ENCODE measurements around the gene DUSP2.
"Not testable (repeated sequence)": the region's sequence is repeated elsewhere in the genome, so short reads cannot be mapped to it uniquely, and the experiment has no call there.

The DUSP2 gene

DNA sequence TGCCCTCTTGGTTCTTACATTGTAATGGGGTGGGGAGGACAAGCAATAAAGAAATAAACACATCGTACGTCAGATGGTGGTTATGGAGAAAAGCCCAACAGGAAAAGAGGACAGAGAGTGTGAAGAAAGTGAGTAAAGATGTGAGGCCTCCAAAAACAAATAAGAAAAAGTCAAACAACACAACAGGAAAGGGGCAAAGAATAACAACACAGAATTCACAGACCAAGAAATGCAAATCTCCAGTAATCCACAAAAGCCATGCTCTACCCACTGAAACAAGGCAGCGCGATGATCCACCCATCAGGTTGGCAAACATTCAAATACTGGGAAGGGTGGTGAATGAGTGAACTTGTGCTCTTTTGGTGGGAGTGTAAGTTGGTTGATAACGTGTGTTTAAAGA, 16.7 kb upstream of the DUSP2 start:
- no peak for DNase-seq (ENCODE audit: low spot score)

DNA sequence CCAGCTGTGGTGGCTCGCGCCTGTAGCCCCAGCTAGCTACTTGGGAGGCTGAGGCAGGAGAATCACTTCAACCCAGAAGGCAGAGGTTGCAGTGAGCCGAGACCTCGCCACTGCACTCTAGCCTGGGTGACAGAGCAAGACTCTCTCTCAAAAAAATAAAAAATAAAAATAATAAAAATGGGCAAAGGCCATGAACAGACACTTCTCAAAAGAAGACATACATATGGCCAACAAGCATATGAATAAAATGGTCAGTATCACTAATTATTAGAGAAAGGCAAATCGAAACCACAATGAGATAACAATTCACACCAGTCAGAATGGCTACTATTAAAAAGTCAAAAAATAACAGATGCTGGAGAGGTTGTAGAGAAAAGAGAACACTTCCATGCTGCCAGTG, 15.1 kb upstream of the DUSP2 start:
- DNase-seq (ENCODE audit: low spot score): not testable (repeated sequence)

DNA sequence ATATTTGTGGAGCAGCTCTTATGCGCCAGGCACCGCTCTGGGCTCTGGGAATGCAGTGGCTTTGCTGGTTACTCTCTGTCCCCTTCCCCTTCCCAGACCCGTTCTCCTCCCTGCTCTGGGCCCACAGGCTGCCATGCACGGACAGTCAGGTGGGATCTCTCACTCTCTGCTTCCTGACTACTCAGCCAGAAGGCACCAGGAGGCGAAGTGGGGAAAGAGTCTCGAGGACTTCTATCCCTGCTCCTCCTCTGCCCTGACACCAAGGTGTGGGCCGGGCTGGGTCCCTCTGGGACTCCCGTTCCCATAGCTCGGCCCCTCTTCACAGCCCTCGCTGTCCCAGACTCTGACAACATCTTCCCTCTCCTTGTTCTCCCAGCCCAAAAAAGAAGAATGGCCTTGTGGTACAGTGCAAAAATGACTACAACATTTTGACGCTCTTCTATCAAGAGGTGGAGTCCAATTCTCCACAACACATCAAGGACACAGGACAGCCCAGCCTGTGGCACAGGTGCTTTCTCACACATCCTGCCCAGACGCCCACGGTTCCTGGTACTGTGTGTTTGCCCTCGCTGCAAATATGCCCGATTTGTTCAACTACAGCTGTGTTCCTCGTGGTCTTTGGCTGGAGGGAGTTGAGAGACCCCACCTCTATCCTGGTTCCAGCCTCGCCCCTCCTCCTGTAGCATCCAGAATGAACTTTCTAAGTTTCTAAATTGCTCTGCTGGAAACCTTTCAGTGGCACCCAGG, 14.0 kb upstream of the DUSP2 start:
- no peak for DNase-seq (ENCODE audit: low spot score)

DNA sequence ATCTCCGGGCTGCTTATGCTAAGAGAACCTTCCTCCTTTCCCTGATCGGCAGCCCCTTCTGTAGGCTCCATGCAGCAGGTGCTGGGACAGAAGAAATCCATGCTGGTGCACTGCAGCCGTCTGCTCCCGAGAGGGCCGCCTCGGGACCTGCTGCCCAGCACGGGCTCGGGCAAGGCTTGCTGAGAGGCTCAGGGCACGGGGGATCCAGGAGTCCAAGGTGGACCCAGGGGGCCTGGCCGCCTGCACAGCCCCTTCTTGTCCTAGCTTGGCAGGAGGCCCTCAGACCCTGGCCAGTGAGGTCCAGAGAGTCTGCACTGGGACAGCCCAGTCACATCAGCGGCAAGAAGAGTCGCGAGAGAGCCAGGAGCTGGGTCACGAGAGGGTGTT, 13.3 kb upstream of the DUSP2 start:
- no peak for DNase-seq (ENCODE audit: low spot score)

DNA sequence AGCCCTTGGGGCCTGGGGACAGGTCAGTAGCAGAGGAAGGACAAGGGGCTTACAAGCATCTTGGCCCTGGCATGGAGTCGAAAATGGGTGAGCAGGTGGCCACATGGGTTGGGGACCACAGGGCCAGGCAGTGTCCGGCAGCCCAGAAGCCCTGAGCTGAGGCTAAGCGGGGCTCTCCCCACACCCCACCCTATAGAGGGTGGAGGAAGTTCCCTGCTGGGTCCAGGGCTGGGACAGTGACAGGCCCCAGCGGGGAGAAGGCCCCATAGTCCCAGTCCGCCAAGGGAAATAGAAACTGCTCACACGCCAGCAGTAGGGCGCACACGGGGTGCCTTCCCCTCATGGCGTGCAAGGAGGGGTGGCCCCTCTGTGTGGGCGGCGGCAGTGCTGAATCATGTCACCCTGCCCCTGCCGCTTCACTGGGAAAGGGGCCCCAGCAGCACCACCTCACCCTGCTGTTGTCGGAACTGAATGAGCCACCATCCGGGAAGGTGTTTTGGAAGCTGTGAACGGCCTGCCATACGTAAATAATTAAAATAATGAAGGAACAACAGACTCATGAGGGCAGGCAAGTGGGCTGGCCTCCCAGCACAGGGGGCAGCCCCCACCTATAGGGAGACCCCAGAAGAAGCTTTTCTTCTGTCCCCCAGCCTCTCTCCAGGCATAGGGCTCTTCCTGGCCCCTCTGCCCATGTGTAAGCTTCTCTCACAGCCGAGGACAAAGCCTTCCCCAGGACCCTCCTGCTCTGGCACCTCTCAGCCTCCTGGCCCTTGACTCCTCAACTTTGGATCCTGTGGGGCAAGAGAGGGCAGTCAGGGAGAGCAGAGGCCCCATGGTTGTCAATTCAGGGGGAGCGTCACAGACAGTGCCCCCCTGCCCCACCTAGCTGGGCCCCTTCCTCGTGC, 12.7 kb upstream of the DUSP2 start:
- peak; percentile 46 for DNase-seq (ENCODE audit: low spot score)

DNA sequence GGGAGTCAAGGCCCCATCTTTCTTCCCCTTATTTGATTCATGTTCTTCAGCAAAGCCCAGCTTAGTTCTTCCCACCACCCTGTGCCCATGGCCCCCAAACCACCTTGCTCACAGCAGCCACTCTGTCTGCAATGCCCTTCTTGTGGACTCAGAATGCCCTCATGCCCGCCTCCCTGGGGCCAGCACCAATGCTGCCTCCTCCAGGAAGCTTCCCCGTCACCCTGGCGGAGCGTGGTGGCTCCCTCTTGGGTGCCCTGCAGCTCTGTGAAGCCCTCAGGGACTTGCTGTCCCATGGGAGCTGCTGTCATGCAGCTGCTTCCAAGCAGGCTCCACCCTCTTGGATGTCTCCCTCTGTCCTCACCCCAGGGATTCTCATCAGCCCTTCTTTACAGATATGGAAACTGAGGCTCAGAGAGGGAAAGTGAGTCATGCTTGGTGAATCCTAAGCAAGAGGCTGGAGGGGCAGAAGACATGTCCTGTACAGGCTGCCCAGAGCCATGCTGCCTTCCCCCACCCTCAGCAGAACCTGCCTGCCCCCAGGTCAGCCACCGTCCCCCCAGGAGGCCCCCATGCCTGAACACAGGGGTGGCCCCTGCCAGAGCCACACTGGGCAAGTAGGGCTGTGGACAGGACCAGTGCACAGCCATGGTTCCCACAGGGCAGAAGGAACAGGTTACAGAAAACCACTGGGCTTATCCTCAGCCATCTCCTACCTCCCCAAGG, 11.8 kb upstream of the DUSP2 start:
- DNase-seq (ENCODE audit: low spot score): no peak

DNA sequence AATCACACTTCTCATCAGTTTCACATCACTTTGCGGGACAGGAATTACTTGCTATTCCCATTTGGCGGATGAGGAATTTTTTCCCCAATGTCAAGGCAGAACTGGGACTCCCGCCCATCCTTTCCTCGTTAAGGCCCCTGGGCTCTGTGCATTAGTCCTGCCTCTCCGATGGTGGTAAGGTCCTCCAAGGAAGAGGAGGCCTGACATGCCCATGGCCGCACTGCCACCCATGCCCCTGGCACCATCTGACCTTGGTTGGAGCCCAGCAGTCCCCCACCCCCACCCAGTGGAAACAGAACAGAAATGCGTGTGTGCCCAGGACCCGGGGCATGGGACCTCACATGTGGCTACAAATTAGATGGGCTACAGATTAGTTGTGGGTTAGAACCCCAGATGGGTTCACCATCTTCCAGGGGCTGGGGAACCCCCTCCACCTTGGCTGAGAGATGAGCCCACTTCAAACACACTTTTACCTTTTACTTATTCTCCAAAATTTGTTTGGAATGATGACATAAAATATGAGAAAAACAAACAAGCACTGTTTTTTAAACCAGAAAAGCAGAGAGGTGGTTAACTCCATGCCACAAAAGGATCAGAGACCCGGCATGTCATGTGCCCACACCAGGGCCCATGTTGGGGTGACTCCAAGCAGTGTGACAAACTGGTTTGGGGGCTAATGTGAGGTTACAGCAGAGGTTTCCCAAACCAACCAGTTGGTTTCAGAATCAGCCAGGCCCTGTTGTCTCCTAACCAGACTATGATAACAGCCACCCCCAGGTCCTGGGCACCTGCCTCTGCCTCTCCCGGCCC, 11.0 kb upstream of the DUSP2 start:
- DNase-seq (ENCODE audit: low spot score): no peak

DNA sequence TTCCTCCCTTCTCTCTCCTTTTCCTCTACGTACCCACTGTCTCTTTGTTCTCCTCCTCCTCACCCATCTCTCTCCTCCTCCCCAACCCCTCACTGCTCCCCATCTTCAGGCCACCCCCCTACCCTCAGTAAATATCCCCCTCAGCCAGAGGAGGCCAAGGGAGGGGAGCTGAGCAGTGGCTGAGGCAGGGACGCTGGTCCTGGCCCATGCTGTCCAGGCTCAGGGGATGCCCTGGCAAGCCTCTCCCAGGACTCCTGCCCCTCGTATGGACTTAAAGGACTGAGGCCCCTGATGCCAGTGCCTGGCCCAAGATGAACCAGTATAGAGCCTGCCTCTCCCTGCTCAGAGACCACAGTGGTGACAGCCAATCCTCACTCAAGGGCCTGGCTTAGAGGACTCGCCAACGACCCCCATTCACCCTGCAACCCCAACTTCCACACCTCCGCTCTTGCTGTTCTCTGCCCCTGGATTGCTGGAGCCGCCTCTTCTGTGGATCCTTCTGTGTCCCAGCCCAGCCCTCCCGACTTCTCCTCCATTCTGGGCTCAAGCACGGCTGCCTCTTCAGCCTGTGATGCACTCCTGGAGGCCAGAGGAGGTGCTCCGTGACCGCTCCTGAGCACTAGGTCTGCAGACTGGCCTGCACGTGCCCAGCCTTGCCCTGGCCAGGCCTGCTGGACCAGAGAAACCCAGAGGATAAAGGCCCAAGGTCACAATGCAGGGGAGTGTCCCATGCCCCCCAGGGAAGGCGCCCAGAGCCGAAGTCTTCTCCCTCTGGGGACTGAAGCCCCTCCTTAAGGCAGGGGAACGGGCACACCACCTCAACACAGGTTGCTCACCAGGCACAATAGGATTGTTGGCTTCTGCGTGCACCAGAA, 9.5 kb upstream of the DUSP2 start:
- DNase-seq (ENCODE audit: low spot score): no peak

DNA sequence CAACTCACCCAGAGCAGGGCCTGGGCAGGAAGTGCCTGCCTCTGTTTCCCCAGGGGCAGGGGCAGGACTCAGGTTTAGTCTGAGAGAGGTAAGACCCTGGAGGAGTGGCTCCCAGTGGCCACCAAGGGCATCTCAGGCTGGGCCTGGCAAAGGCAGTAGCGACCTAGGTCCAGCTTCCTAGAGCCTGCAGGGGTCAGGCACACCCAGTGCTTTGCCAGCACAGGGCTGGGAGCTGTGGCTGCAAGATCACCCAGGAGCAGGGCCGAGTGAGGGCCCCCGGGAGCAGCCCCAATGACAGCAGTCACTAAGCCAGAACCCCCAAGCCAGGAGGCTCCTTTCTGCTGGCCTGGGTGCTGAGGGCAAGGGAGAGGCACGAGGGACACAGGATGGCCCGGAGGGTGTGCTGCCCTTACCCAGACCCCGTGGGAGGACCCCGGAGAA, 8.8 kb upstream of the DUSP2 start:
- peak; percentile 32 for DNase-seq (ENCODE audit: low spot score)

DNA sequence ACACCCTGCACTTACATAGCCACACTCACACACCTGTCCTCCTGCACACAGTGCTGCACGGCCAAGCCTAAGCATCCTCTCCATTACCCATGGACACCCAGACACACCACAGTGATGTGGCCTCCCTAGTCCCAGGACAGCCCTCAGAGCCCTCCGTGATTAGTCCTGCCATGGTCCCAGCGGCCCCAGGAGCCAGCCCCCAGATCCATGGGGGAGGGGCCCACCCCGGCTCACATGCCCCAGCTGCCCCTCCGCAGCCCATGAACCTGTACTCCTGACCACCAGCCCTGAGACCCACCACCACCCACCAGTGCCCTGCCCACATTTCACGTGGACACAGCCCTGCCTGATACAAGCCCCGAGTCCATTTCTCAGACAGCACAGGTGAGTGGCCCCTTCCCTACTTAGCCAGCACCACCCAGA, 8.1 kb upstream of the DUSP2 start:
- no peak for DNase-seq (ENCODE audit: low spot score)

DNA sequence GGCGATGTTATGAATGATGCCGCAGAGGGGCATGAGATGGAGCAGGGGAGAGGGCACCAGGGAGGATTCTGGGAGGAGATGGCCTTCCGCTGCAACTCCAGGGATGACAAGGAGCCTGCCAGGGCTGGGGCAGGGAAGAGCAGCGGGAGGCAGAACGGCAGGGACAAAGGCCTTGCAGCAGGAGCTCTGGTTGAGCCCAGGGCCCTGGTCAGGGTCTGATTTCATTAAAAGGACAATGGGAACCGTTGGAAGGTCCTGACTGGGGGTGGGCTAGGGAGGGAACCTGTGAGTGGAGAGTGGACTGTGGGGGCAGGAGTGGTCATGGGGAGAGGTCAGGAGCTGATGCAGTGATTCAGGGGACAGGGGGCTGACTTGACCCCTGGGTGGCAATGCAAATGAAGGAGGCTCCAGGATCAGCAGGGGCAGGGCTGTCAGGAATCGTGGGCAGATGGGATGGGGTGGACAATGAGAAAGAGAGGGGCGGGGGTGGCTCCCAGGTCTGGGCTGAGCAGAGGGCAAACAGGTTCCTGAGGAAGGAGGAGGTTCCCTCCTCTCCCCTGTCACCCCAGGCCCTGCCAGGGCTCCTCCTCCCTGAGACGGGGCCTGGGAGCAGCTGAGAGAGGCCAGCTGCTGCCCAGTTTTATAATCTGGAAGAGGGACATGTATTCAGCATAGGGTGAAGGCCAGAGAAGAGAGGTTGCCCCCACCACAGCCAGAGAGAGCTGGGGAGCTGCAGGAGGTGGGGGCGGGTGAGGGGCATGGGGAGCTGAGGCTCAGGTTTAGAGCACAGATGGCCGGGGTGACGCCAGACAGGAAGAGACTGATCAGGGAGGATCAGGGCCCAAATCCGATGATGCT, 7.3 kb upstream of the DUSP2 start:
- DNase-seq (ENCODE audit: low spot score): no peak

DNA sequence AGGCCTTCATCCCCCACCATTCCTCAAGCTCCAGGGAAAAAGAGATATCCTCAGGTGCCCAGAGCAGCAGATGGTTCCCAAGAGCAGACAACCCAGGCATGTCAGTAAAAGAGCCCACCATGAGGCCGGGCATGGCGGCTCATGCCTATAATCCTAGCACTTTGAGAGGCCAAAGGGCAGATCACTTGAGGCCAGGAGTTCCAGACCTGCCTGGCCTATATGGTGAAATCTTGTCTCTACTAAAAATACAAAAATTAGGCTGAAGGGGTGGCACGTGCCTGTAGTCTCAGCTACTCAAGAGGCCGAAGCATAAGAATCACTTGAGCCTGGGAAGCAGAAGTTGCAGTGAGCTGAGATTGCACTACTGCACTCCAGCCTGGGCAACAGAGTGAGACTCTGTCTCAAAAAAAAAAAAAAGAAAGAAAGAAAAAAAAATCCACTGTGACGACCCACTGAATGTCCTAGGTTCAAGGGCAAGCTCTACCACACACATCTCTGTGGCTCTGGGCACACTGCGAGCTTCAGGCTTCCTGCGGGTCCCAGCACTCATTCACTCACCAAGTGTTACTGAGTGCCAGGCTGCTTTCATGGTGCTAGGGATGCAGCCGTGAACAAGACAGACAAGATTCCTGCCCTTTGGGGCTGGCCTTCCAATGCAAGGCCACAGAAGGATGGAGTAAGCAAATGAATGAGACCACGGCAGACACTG, 6.5 kb upstream of the DUSP2 start:
- DNase-seq (ENCODE audit: low spot score): no peak

DNA sequence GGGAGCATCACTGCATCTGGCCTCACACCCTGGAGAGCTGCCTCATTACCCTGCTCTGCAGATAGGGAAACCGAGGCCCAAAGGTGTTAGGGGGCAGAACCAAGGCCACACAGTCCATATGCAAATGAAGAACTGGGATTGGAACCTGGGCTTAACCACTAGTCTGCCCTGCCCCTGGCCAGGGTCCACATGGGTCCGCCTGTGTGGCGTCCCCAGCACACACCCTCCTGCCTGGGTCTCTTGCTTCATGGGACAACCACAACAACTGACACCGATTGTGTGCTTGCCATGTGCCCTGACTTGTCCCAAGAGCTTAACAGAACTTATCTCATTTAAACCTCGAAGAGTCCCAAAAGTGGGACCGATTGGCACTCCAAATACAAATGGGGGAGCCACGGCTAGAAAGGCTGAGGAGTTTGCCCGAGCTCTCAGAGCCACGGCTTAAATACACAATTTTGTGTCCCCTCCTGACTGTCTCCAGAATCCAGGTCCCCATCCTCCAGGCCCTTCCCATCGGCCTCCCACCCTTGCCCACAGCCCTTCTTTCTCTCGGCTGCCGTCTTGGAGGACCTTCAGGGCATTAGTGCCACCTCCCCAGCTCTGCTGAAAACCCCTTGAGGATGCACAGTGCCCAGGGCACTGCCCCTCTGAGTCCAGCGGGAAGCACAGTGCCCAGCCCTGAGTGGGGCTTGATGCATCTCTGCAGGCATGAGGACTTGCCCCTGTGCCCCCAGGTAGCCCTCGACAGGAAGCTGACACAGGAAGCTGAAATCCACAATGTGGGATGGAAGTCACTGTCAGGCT, 5.8 kb upstream of the DUSP2 start:
- DNase-seq (ENCODE audit: low spot score): no peak

DNA sequence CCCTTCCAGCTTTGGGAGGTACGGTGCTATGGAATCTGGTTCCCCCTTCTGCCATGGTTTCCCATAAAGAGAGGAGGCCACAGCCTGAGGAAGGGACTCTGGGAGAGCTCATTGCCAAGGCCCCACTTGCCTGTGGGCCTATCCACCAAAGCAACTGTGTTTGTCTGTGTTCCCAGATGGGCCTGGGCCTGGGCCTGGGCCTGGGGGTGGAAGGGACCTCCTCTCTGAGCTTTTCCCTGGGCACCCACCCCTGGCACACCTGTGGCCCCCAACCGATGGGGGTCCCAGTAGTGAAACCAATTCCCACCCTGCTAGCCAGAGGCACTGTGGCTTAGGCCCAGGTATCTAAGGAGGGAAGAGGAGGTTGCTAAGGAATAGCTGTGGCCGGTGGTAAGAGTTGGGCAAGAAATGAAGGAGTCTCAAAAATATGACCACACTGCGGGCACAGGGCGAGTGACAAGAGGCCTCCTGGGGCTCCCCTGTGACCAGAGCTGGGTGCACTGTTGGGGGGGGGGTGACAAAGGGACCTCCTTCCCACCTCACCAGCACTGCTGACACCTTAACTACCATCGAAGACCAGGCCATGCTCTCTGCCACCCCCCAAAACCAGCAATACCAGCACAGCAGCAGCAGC, 4.9 kb upstream of the DUSP2 start:
- DNase-seq (ENCODE audit: low spot score): no peak

DNA sequence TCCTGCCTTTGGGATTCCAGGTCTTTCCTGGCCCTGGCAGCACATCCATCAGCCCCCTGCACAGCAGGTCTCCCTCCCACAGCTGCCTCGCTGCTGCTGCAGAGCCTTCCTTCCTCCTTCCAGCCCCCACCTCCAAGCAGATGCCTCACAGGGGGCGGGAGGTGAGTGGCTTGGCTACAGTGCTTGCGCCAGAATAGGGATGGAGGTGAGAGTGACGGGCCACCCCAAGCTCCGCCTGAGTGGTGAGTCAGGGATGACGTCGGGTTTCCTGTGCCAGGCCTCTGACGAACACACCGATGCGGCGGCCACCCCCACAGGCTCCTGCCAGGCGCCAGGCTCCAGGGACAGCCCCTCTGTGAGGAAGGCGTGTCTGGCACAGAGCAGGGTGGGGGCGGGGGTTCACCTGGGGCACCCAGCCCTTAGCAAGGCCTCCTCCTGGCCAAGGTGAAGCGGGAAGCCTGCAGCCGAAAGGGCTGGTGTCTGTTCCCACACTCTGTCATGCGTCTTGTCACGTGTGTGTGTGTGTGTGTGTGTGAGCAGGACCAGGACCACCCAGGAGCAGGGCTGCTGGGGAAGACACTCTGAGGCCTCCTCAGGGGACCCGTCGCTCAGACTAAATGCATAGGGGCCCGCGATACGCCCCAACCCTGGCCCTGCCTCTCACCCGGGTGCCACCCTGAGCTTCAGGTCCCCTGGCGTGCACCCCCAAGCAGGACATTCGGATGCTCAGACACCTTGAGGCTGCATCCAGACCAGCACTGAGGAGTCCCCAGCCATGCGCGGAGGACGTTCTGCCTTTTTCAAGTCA, 3.4 kb upstream of the DUSP2 start:
- DNase-seq (ENCODE audit: low spot score): peak; percentile 91

DNA sequence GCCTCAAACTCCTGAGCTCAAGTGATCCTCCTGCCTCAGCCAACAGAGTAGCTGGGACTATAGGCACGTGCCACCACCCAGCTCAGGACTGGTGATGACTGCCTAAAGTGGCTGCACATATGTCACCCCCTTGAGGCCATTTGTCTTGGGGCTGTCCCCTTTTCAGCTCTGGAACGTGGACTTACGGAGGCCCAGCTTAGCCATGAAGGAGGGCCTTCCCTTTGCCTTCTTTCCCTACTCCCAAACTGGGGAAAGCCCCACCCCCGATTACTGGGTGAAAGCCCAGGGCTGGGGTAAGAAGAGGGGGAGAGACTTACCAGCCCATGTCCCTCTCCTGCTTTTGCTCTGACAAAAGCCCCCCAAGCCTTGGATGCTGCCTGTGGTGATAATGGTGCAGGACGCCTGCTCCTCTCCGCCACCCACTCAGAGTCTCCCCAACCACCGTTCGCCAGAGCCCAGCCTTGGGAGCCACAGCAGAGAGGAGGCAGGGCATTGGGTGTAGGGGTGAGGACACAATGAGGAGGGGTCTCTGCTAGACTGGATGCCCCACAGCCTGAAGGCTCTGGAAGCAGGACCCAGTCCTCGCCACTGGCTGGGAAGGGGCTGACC, 2.5 kb upstream of the DUSP2 start:
- DNase-seq (ENCODE audit: low spot score): no peak
